HG03196 (cell line): ENCODE data around the gene SMNDC1.
"Not testable (repeated sequence)": the region's sequence is repeated elsewhere in the genome, so short reads cannot be mapped to it uniquely, and the experiment has no call there.

Experiments used
- ATAC-seq: cut with Tn5 transposase; IDR thresholded peaks from one replicate; pipeline ENCODE4 v1.9.1; 2021; ENCODE audit not compliant: unreplicated experiment

SMNDC1 gene

GRCh38 chr10:110258542-110258941 is 46.2 kb downstream of the SMNDC1 start:
- no peak for ATAC-seq

- no peak for ATAC-seq
These were observed 50.3 kb downstream of the SMNDC1 start for GRCh38 chr10:110254467-110254866.

- no peak for ATAC-seq
These were observed 52.6 kb downstream of the SMNDC1 start for GRCh38 chr10:110252151-110252550.

- ATAC-seq = peak; percentile 86
These were observed 53.3 kb downstream of the SMNDC1 start for GRCh38 chr10:110251392-110251791.

GRCh38 chr10:110249489-110249888 is 55.2 kb downstream of the SMNDC1 start:
- ATAC-seq = peak; percentile 60

GRCh38 chr10:110247833-110248232 is 56.9 kb downstream of the SMNDC1 start:
- not testable (repeated sequence) for ATAC-seq

- ATAC-seq = no peak
These were observed 60.2 kb downstream of the SMNDC1 start for GRCh38 chr10:110244550-110244949.

- no peak for ATAC-seq
These were observed 62.2 kb downstream of the SMNDC1 start for GRCh38 chr10:110242511-110242910.

GRCh38 chr10:110241841-110242240 is 62.9 kb downstream of the SMNDC1 start:
- no peak for ATAC-seq

- ATAC-seq = no peak
These were observed 63.3 kb downstream of the SMNDC1 start for GRCh38 chr10:110241407-110241806.
